HG03558 (cell line): Measurements from ENCODE around the gene ARHGEF26.
A peak's percentile ranks its signal among the peaks of the same experiment; 100 is the strongest.

Experiments used
- ATAC-seq: cut with Tn5 transposase; IDR thresholded peaks from one replicate; pipeline ENCODE4 v1.9.1; 2021; ENCODE audit warnings: moderate number of reproducible peaks; ENCODE audit not compliant: unreplicated experiment; ENCODE audit errors: extremely low read depth

ARHGEF26 gene

GRCh38 chr3:154241496-154241895 lies 120.3 kb downstream of the ARHGEF26 start:
- ATAC-seq = no peak

- no peak for ATAC-seq
These were observed 121.6 kb downstream of the ARHGEF26 start for GRCh38 chr3:154242766-154243165.

- no peak for ATAC-seq
These were observed 122.2 kb downstream of the ARHGEF26 start for GRCh38 chr3:154243353-154243752.

- no peak for ATAC-seq
These were observed 123.5 kb downstream of the ARHGEF26 start for GRCh38 chr3:154244644-154245043.

GRCh38 chr3:154247806-154248415 lies 126.7 kb downstream of the ARHGEF26 start:
- ATAC-seq = no peak

GRCh38 chr3:154250291-154250690 lies 129.1 kb downstream of the ARHGEF26 start:
- no peak for ATAC-seq

GRCh38 chr3:154251610-154252009 lies 130.4 kb downstream of the ARHGEF26 start:
- ATAC-seq = no peak

GRCh38 chr3:154252759-154253638 lies 131.8 kb downstream of the ARHGEF26 start:
- ATAC-seq = peak; percentile 85

- no peak for ATAC-seq
These were observed 133.3 kb downstream of the ARHGEF26 start for GRCh38 chr3:154254527-154254926.

- no peak for ATAC-seq
These were observed 152.2 kb downstream of the ARHGEF26 start for GRCh38 chr3:154273381-154273780.

GRCh38 chr3:154274348-154274747 lies 153.2 kb downstream of the ARHGEF26 start:
- no peak for ATAC-seq

GRCh38 chr3:154275292-154275691 lies 154.1 kb downstream of the ARHGEF26 start:
- ATAC-seq = no peak

GRCh38 chr3:154275965-154276364 lies 154.8 kb downstream of the ARHGEF26 start:
- no peak for ATAC-seq

- no peak for ATAC-seq
These were observed 159.0 kb downstream of the ARHGEF26 start for GRCh38 chr3:154280161-154280560.

GRCh38 chr3:154285221-154285620 lies 164.0 kb downstream of the ARHGEF26 start:
- ATAC-seq = no peak

GRCh38 chr3:154290187-154290586 lies 169.0 kb downstream of the ARHGEF26 start:
- ATAC-seq = no peak

- no peak for ATAC-seq
These were observed 172.8 kb downstream of the ARHGEF26 start for GRCh38 chr3:154294016-154294415.

GRCh38 chr3:154301561-154301960 lies 180.4 kb downstream of the ARHGEF26 start:
- ATAC-seq = no peak

GRCh38 chr3:154304116-154304786 lies 183.1 kb downstream of the ARHGEF26 start:
- no peak for ATAC-seq

GRCh38 chr3:154304936-154305335 lies 183.7 kb downstream of the ARHGEF26 start:
- ATAC-seq = no peak

- no peak for ATAC-seq
These were observed 186.2 kb downstream of the ARHGEF26 start for GRCh38 chr3:154307363-154307762.
